Psoas muscle (tissue), 8 donors: ENCODE data around the gene GLTP. TPM values are rescaled to one million over a fixed set of nuclear protein-coding genes. Genes with fewer than 3 reads are reported as not detected.
"Not testable (repeated sequence)": the region's sequence is repeated elsewhere in the genome, so short reads cannot be mapped to it uniquely, and the experiment has no call there.

Source experiments
- ATAC-seq, 4 donors: fragments of 200-7000 bp; cut with Tn5 transposase; one replicate each; pipeline ENCODE4 v1.9.1; 2020; ENCODE audit warnings: moderate library complexity in 3 of 4, mild to moderate bottlenecking in 2 of 4
- DNase-seq, 2 donors: peaks; one replicate each; pipeline ENCODE4 v3.0.0-alpha.2; 2020
- H3K27ac ChIP-seq: fragments of 200-600 bp; one replicate; pipeline ENCODE4 v1.8.0; 2022
- H3K27me3 ChIP-seq, 3 donors: fragments of 200-600 bp in 1 of 3; one replicate each; pipeline versions ENCODE4 v1.6.1 to v1.8.0; 2013 to 2022; ENCODE audit warnings: low read length in 2 of 3, mild to moderate bottlenecking in 2 of 3, moderate library complexity in 1 of 3; ENCODE audit not compliant: insufficient read depth in 3 of 3
- H3K36me3 ChIP-seq, 2 donors: fragments of 200-600 bp in 1 of 2; one replicate each; pipeline versions ENCODE4 v1.6.1 to v1.8.0; 2013 to 2022; ENCODE audit warnings: low read depth in 1 of 2, mild to moderate bottlenecking in 1 of 2, moderate library complexity in 1 of 2; ENCODE audit not compliant: insufficient read depth in 1 of 2
- H3K4me1 ChIP-seq: fragments of 200-600 bp; one replicate; pipeline ENCODE4 v1.8.0; 2022
- H3K4me3 ChIP-seq: fragments of 200-600 bp; one replicate; pipeline ENCODE4 v1.8.0; 2022; ENCODE audit warnings: mild to moderate bottlenecking
- H3K9me3 ChIP-seq: fragments of 200-600 bp; one replicate; pipeline ENCODE4 v1.8.0; 2022
- CTCF ChIP-seq: fragments of 200-600 bp; IDR thresholded peaks from one replicate; pipeline ENCODE4 v1.8.0; 2022; ENCODE audit warnings: antibody characterized with exemption
- WGBS, 3 donors: extraction: QIAGEN DNeasy Blood & Tissue Kit; methylation state at CpG; one replicate each; pipeline versions ENCODE4 v1.1.6 to v1.1.7; 2013; 5-methylcytosine and 5-hydroxymethylcytosine counted together
- intact Hi-C, 2 donors: fragments of 100-400 bp; cut with DNase I; formaldehyde crosslinking; loops; one replicate each; pipeline versions ENCODE4 v1.11.0 to v1.14.2; 2022
- polyA plus RNA-seq, 3 donors: library from polyadenylated mRNA; stranded (reverse); fragments of 200-250 nt; gene quantifications; one replicate each; pipeline ENCODE4 v1.2.3, GENCODE V29; 2013
- total RNA-seq, 4 donors: library from RNA; stranded (reverse); fragmentation: NEBNext Ultra II Directional in 2 of 4; extraction: Animal tissue kit (Norgen Biotek cat#: 25700) in 2 of 4; gene quantifications; one replicate each; pipeline versions ENCODE4 v1.2.1 to v1.2.4, GENCODE V29; 2021 to 2023
- donor health status: healthy with polysubstance abuse.
- donor health status: DM: no; HTN: no; CAD: no; lungs with moderate emphysema.
- donor health status: Bipolar disorder and iron deficiency.
- donor health status: healthy.
- donor health status: DM: yes; HTN: yes; CAD: no.
- donor health status: DM: no; HTN: no; CAD: no.
- donor health status: DM: no; HTN: no; CAD: no.
- donor health status: DM: yes; HTN: yes; CAD: no.

GLTP gene
- total and polyA plus RNA-seq, 7 donors = 12.1 to 23.3 (median 16.9) TPM

GRCh38 chr12:109899783-109900751 is 19.7 kb upstream of the GLTP start, which contains the start of gene TCHP:
TCHP (plus strand) TSS chr12:109900274; CDS start chr12:109903027, 2,753 bp downstream.
- Histone ChIP-seq H3K4me3 (peak within 1 kb of the TSS; percentile 86), H3K9me3 (no peaks in the 10 kb centered on the region), H3K4me1 (peaks cover 18% of the 10 kb centered on the region), H3K27me3 (no peaks in the 10 kb centered on the region), H3K36me3 (peaks cover 0 to 25% of the 10 kb centered on the region in 2 donors), H3K27ac (peak within 1 kb of the TSS; percentile 78)
- peak; percentile 96 to 98 (median 97) for ATAC-seq
- 1% methylated on average over 68 to 69 of the region's 69 CpGs for WGBS, 3 donors
- DNase-seq = peak; percentile 90 to 92
- intact Hi-C loops = no loop called here
- peak; percentile 33 for TF ChIP-seq CTCF

GRCh38 chr12:109899345-109899744 is 19.0 kb upstream of the GLTP start:
- 90 to 94% (median 92%) methylated on average over 15 of the region's 15 CpGs for WGBS, 3 donors
- ATAC-seq, intact Hi-C loops, H3K27me3 ChIP-seq, DNase-seq, H3K9me3 ChIP-seq: not testable (repeated sequence)
- Histone ChIP-seq H3K36me3 (peaks cover 0 to 18% of the 10 kb centered on the region in 2 donors), H3K27ac (peak overlapping the region; percentile 78), H3K4me1 (peaks cover 18% of the 10 kb centered on the region), H3K4me3 (peak overlapping the region; percentile 86)

- H3K27me3 ChIP-seq = no peaks in the 10 kb centered on the region
- no peak for ATAC-seq
- no peak overlapping the region for H3K27ac ChIP-seq
- intact Hi-C loops = no loop called here
- TF ChIP-seq CTCF = no peak
- H3K36me3 ChIP-seq = no peaks in the 10 kb centered on the region
- H3K4me1 ChIP-seq = peaks cover 14% of the 10 kb centered on the region
- DNase-seq = no peak
- H3K4me3 ChIP-seq = no peak overlapping the region
- H3K9me3 ChIP-seq = no peaks in the 10 kb centered on the region
- 87 to 91% (median 89%) methylated on average over 6 of the region's 6 CpGs for WGBS, 3 donors
These were observed 16.7 kb upstream of the GLTP start for GRCh38 chr12:109897029-109897428.

- H3K27ac ChIP-seq = no peak overlapping the region
- H3K27me3 ChIP-seq = no peaks in the 10 kb centered on the region
- H3K9me3 ChIP-seq = no peaks in the 10 kb centered on the region
- no peak overlapping the region for H3K4me3 ChIP-seq
- no peaks in the 10 kb centered on the region for H3K36me3 ChIP-seq
- intact Hi-C loops = no loop called here
- ATAC-seq (no peak), DNase-seq (no peak)
- no peak for TF ChIP-seq CTCF
- WGBS, 3 donors = 83 to 91% (median 87%) methylated on average over 6 of the region's 6 CpGs
- peaks cover 10% of the 10 kb centered on the region for H3K4me1 ChIP-seq
These were observed 15.8 kb upstream of the GLTP start for GRCh38 chr12:109896188-109896587.

GRCh38 chr12:109894939-109895338 is 14.6 kb upstream of the GLTP start:
- 52 to 61% (median 60%) methylated on average over 4 of the region's 4 CpGs for WGBS, 3 donors
- TF ChIP-seq CTCF = no peak

More at GRCh38 chr12:109894939-109895338, 14.6 kb upstream of the GLTP start:
- no peak for DNase-seq
- Histone ChIP-seq H3K9me3 (no peaks in the 10 kb centered on the region), H3K27me3 (no peaks in the 10 kb centered on the region), H3K27ac (no peak overlapping the region), H3K4me3 (no peak overlapping the region), H3K4me1 (peaks cover 6% of the 10 kb centered on the region), H3K36me3 (no peaks in the 10 kb centered on the region)
- ATAC-seq = no peak
- intact Hi-C loops = no loop called here
